Progenitor cell of endocrine pancreas (in vitro differentiated cells): ENCODE measurements around the gene FATE1. TPM values are rescaled to one million over a fixed set of nuclear protein-coding genes. Genes with fewer than 3 reads are reported as not detected.

Experiments
- DNase-seq: peaks from one replicate; pipeline ENCODE4 v3.0.0; 2021; ENCODE audit warnings: low spot score; ENCODE audit not compliant: unreplicated experiment
- H3K27ac Mint-ChIP-seq: 2 replicates; pipeline ENCODE4 v1.8.0; 2021; ENCODE audit warnings: mild to moderate bottlenecking, moderate library complexity, mixed read lengths
- H3K27me3 Mint-ChIP-seq: 2 replicates; pipeline ENCODE4 v1.8.0; 2021; ENCODE audit warnings: mixed read lengths
- H3K36me3 Mint-ChIP-seq: 2 replicates; pipeline ENCODE4 v1.8.0; 2022; ENCODE audit warnings: mixed read lengths; ENCODE audit not compliant: insufficient read depth
- H3K4me1 Mint-ChIP-seq: 2 replicates; pipeline ENCODE4 v1.8.0; 2021; ENCODE audit warnings: low read depth, mixed read lengths
- H3K4me3 Mint-ChIP-seq: 2 replicates; pipeline ENCODE4 v1.8.0; 2021; ENCODE audit warnings: low read depth, mild to moderate bottlenecking, moderate library complexity, mixed read lengths
- H3K9me3 Mint-ChIP-seq: 2 replicates; pipeline ENCODE4 v1.8.0; 2021; ENCODE audit warnings: low read depth, mixed read lengths
- CTCF ChIP-seq: fragments of 200-600 bp; sonication (generic); IDR thresholded peaks from one replicate; pipeline ENCODE4 v1.5.0; 2021; ENCODE audit warnings: antibody characterized with exemption, mild to moderate bottlenecking; ENCODE audit not compliant: unreplicated experiment
- total RNA-seq: library from RNA; stranded (reverse); gene quantifications from 2 replicates; pipeline ENCODE4 v1.2.1, GENCODE V29; 2021

The FATE1 gene
- total RNA-seq, 1 donor from 2014 or later, result not detected

GRCh38 chrX:151704041-151704663 is 11.7 kb upstream of the FATE1 start:
- DNase-seq, result no peak
- peaks cover 9% of the 10 kb centered on the region for H3K9me3 Mint-ChIP-seq
- H3K4me3 Mint-ChIP-seq, result no peak overlapping the region
- peaks cover 2% of the 10 kb centered on the region for H3K36me3 Mint-ChIP-seq
- TF ChIP-seq CTCF, result no peak
- H3K4me1 Mint-ChIP-seq, result no peaks in the 10 kb centered on the region
- no peaks in the 10 kb centered on the region for H3K27me3 Mint-ChIP-seq
- no peak overlapping the region for H3K27ac Mint-ChIP-seq

DNA sequence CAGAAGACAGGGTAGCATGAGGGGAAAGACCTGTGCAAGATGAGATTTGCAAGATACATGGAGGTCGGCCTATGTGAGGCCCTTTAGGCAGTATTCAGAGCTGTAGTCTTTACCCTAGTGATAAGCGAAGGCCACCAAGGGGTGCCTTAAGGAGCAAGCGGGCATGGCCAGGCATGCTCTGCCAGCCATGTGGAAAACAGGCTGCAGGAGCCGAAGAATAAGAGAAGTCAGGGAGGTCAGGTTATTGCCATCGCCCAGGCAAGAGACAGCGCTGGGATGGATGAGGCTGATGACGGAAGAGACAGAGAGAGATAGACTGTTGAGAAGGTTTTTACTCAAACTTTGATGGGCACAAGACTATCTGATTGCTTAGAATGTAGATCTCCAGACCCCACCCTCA is 7.0 kb upstream of the FATE1 start:
- Mint-ChIP-seq H3K27me3 (peaks cover 7% of the 10 kb centered on the region), H3K36me3 (no peaks in the 10 kb centered on the region), H3K4me3 (no peak overlapping the region), H3K27ac (no peak overlapping the region), H3K4me1 (no peaks in the 10 kb centered on the region), H3K9me3 (peaks cover 9% of the 10 kb centered on the region)
- no peak for TF ChIP-seq CTCF
- no peak for DNase-seq

GRCh38 chrX:151710457-151710856 is 5.4 kb upstream of the FATE1 start:
- DNase-seq, result no peak
- no peak for TF ChIP-seq CTCF
- H3K4me3 Mint-ChIP-seq, result no peak overlapping the region
- H3K4me1 Mint-ChIP-seq, result no peaks in the 10 kb centered on the region
- peaks cover 7% of the 10 kb centered on the region for H3K27me3 Mint-ChIP-seq
- peaks cover 4% of the 10 kb centered on the region for H3K9me3 Mint-ChIP-seq
- H3K27ac Mint-ChIP-seq, result no peak overlapping the region
- no peaks in the 10 kb centered on the region for H3K36me3 Mint-ChIP-seq

DNA sequence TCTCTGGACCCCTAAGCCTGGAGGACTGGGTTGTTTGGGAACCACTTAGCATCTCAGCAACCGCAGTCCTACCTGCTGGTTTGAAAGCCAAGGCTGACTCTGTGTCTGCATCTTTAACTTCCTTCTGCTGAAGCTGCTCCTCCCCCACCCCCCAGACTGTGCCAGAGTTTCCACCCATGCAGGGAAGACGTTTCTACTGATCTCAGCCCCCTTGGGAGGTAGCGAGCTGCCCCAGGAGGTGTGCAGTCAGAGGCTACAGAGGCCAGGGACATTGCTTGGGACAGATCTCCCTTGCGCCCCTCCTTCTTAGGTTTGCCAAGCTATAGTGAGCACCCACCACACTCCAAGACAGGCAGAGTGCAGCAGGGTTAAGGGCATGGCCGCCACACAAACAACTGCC is 4.7 kb upstream of the FATE1 start:
- H3K9me3 Mint-ChIP-seq, result peaks cover 3% of the 10 kb centered on the region
- H3K27ac Mint-ChIP-seq, result no peak overlapping the region
- no peak for DNase-seq
- TF ChIP-seq CTCF, result no peak
- H3K4me1 Mint-ChIP-seq, result no peaks in the 10 kb centered on the region
- no peaks in the 10 kb centered on the region for H3K36me3 Mint-ChIP-seq
- H3K4me3 Mint-ChIP-seq, result no peak overlapping the region
- H3K27me3 Mint-ChIP-seq, result peaks cover 7% of the 10 kb centered on the region

DNA sequence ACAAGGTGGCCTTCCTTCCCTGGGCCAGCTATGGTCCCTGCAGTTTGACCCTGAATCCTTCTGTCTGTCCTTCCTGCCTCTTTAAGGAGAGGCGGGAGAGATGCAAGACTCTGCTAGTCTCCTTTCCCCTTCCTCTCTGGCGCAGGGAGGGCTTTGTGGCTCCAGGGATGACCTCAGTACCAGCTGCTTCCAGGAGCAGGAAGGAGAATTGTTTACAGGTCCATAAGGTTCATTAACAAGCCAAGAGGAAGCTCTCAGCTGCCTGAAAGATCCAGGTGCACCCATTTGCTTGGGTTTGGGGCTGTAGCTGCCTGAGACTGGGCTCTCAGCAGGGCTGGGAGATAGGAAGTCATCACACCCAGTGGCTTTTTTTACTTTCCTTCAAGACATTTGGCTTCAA is 4.0 kb upstream of the FATE1 start:
- H3K4me1 Mint-ChIP-seq, result no peaks in the 10 kb centered on the region
- no peaks in the 10 kb centered on the region for H3K36me3 Mint-ChIP-seq
- TF ChIP-seq CTCF, result no peak
- no peak for DNase-seq
- peaks cover 7% of the 10 kb centered on the region for H3K9me3 Mint-ChIP-seq
- H3K27me3 Mint-ChIP-seq, result peaks cover 11% of the 10 kb centered on the region
- H3K4me3 Mint-ChIP-seq, result no peak overlapping the region
- H3K27ac Mint-ChIP-seq, result no peak overlapping the region
